Activated T-helper 9 cell treated with anti-CD3 and anti-CD28 coated beads, Interleukin-2, amount 50 U/mL, for 16 hours (primary cell): ENCODE results near the gene URB2.
"Not testable (repeated sequence)": the region's sequence is repeated elsewhere in the genome, so short reads cannot be mapped to it uniquely, and the experiment has no call there.

Source experiments
- DNase-seq: peaks from one replicate; pipeline ENCODE4 v3.0.0-alpha.2; 2020; ENCODE audit warnings: low read depth

Gene URB2

GRCh38 chr1:229614701-229615100, 11.3 kb upstream of the URB2 start:
- DNase-seq, result no peak

GRCh38 chr1:229617351-229618100, 8.5 kb upstream of the URB2 start:
- DNase-seq, result no peak

- no peak for DNase-seq
Observed at GRCh38 chr1:229619002-229619401, 7.0 kb upstream of the URB2 start.

GRCh38 chr1:229619614-229620013, 6.4 kb upstream of the URB2 start:
- no peak for DNase-seq

GRCh38 chr1:229620876-229621275, 5.2 kb upstream of the URB2 start:
- no peak for DNase-seq

GRCh38 chr1:229621663-229622062, 4.4 kb upstream of the URB2 start:
- DNase-seq, result no peak

- not testable (repeated sequence) for DNase-seq
Observed at GRCh38 chr1:229622641-229623120, 3.4 kb upstream of the URB2 start.

- no peak for DNase-seq
Observed at GRCh38 chr1:229623225-229623624, 2.8 kb upstream of the URB2 start.

GRCh38 chr1:229623838-229624237, 2.2 kb upstream of the URB2 start:
- no peak for DNase-seq

- no peak for DNase-seq
Observed at GRCh38 chr1:229624521-229625070, 1.5 kb upstream of the URB2 start.

- peak; percentile 20 for DNase-seq
Observed at GRCh38 chr1:229625071-229625914, 754 bp upstream of the URB2 start.

GRCh38 chr1:229627003-229627402, 956 bp downstream of the URB2 start:
- DNase-seq, result no peak

GRCh38 chr1:229629261-229629660, 3.2 kb downstream of the URB2 start:
- DNase-seq, result no peak

- no peak for DNase-seq
Observed at GRCh38 chr1:229631148-229631547, 5.1 kb downstream of the URB2 start.

- no peak for DNase-seq
Observed at GRCh38 chr1:229631966-229632365, 5.9 kb downstream of the URB2 start.

GRCh38 chr1:229636042-229636441, 10.0 kb downstream of the URB2 start:
- DNase-seq, result no peak

- DNase-seq, result no peak
Observed at GRCh38 chr1:229637746-229638145, 11.7 kb downstream of the URB2 start.

GRCh38 chr1:229640455-229640854, 14.4 kb downstream of the URB2 start:
- DNase-seq, result no peak

GRCh38 chr1:229641306-229641705, 15.3 kb downstream of the URB2 start:
- no peak for DNase-seq

GRCh38 chr1:229642376-229642775, 16.3 kb downstream of the URB2 start:
- no peak for DNase-seq

- DNase-seq, result no peak
Observed at GRCh38 chr1:229642970-229643369, 16.9 kb downstream of the URB2 start.

GRCh38 chr1:229643996-229644745, 18.1 kb downstream of the URB2 start:
- DNase-seq, result no peak
